CD14-positive monocyte (primary cell): ENCODE data around the gene FOXL2NB. TPM values are rescaled to one million over a fixed set of nuclear protein-coding genes. Genes with fewer than 3 reads are reported as not detected.

ENCODE experiments used
- DNase-seq, 3 donors: peaks; one replicate each; pipeline ENCODE4 v3.0.0-alpha.2; 2011 to 2022
- H2AFZ ChIP-seq: 2 replicates; pipeline ENCODE4 v1.6.0; 2012; ENCODE audit warnings: mild to moderate bottlenecking, low read depth, low read length, inconsistent platforms; ENCODE audit not compliant: insufficient read depth, poor library complexity, severe bottlenecking
- H3K27ac ChIP-seq, 2 donors: 1 replicate in 1 of 2; 2 replicates in 1 of 2; pipeline ENCODE4 v1.5.1; 2012 to 2013; ENCODE audit warnings: low read length in 2 of 2, control low read depth in 1 of 2, inconsistent platforms in 1 of 2, low read depth in 1 of 2, mild to moderate bottlenecking in 1 of 2
- H3K27me3 ChIP-seq, 2 donors: one replicate each; pipeline versions ENCODE4 v1.6.0 to v1.6.1; 2011 to 2013; ENCODE audit warnings: low read length in 2 of 2; ENCODE audit not compliant: control insufficient read depth in 2 of 2, insufficient read depth in 2 of 2
- H3K36me3 ChIP-seq, 2 donors: replicated peaks in 1 of 2; 1 replicate in 1 of 2; 2 replicates in 1 of 2; pipeline versions ENCODE4 v1.5.1 to v1.6.1; 2012 to 2013; ENCODE audit warnings: low read length in 2 of 2, control low read depth in 1 of 2, inconsistent platforms in 1 of 2, mild to moderate bottlenecking in 1 of 2; ENCODE audit not compliant: insufficient read depth in 2 of 2, control insufficient read depth in 1 of 2
- H3K4me1 ChIP-seq, 2 donors: 1 replicate in 1 of 2; 2 replicates in 1 of 2; pipeline versions ENCODE4 v1.5.1 to v1.6.1; 2012 to 2013; ENCODE audit warnings: low read length in 2 of 2, control low read depth in 1 of 2, inconsistent platforms in 1 of 2, mild to moderate bottlenecking in 1 of 2, moderate library complexity in 1 of 2; ENCODE audit not compliant: insufficient read depth in 2 of 2, control insufficient read depth in 1 of 2
- H3K4me2 ChIP-seq: replicated peaks from 2 replicates; pipeline ENCODE3; 2012; ENCODE audit warnings: low read length, moderate library complexity, mild to moderate bottlenecking; ENCODE audit not compliant: poor library complexity, severe bottlenecking; ENCODE audit errors: extremely low read depth
- H3K4me3 ChIP-seq, 3 experiments: fragments of 200-600 bp in 1 of 3; sonication (generic) in 1 of 3; replicated peaks in 1 of 3; 1 replicate in 2 of 3; 2 replicates in 1 of 3; pipeline ENCODE4 v1.5.1; 2011 to 2013; ENCODE audit warnings: low read length in 3 of 3, mild to moderate bottlenecking in 3 of 3, control low read depth in 2 of 3, low read depth in 2 of 3, inconsistent platforms in 1 of 3, moderate library complexity in 1 of 3
- H3K79me2 ChIP-seq: 2 replicates; pipeline ENCODE4 v1.6.0; 2012; ENCODE audit warnings: mild to moderate bottlenecking, control low read depth, inconsistent platforms, low read length, moderate library complexity; ENCODE audit not compliant: insufficient read depth
- H3K9ac ChIP-seq: 2 replicates; pipeline ENCODE4 v1.6.0; 2017; ENCODE audit warnings: low read length, mild to moderate bottlenecking; ENCODE audit not compliant: insufficient read depth, poor library complexity, severe bottlenecking
- H3K9me3 ChIP-seq, 2 donors: replicated peaks in 1 of 2; 1 replicate in 1 of 2; 2 replicates in 1 of 2; pipeline versions ENCODE4 v1.5.1 to v1.6.1; 2012 to 2013; ENCODE audit warnings: low read length in 2 of 2, control low read depth in 1 of 2; ENCODE audit not compliant: control insufficient read depth in 1 of 2, insufficient read depth in 1 of 2
- H4K20me1 ChIP-seq: 2 replicates; pipeline ENCODE4 v1.6.0; 2012; ENCODE audit warnings: mild to moderate bottlenecking, low read length, control low read depth, moderate library complexity; ENCODE audit not compliant: insufficient read depth
- H3K27ac Mint-ChIP-seq, 7 donors: one replicate each; pipeline ENCODE4 v1.8.0; 2020; ENCODE audit warnings: mild to moderate bottlenecking in 7 of 7, mixed read lengths in 7 of 7, moderate library complexity in 6 of 7, inconsistent platforms in 2 of 7
- H3K27me3 Mint-ChIP-seq, 3 donors: one replicate each; pipeline ENCODE4 v1.8.0; 2021 to 2022; ENCODE audit warnings: low read depth in 3 of 3, mild to moderate bottlenecking in 3 of 3, mixed read lengths in 3 of 3, moderate library complexity in 3 of 3, inconsistent platforms in 1 of 3
- H3K36me3 Mint-ChIP-seq, 2 donors: one replicate each; pipeline ENCODE4 v1.8.0; 2020; ENCODE audit warnings: mixed read lengths in 2 of 2, inconsistent platforms in 1 of 2, mild to moderate bottlenecking in 1 of 2
- H3K4me1 Mint-ChIP-seq: one replicate; pipeline ENCODE4 v1.8.0; 2020; ENCODE audit warnings: mild to moderate bottlenecking, mixed read lengths
- H3K4me3 Mint-ChIP-seq, 2 donors: one replicate each; pipeline ENCODE4 v1.8.0; 2020; ENCODE audit warnings: mild to moderate bottlenecking in 2 of 2, mixed read lengths in 2 of 2, moderate library complexity in 1 of 2
- H3K9me3 Mint-ChIP-seq, 7 donors: one replicate each; pipeline ENCODE4 v1.8.0; 2020 to 2022; ENCODE audit warnings: mixed read lengths in 7 of 7, mild to moderate bottlenecking in 6 of 7, moderate library complexity in 6 of 7, inconsistent platforms in 2 of 7
- WGBS: methylation state at CpG from one replicate; pipeline ENCODE4 v1.1.5; 2013; ENCODE audit warnings: missing lambda C conversion rate; ENCODE audit not compliant: insufficient coverage; 5-methylcytosine and 5-hydroxymethylcytosine counted together
- intact Hi-C, 2 donors: fragments of 100-400 bp; cut with micrococcal nuclease; formaldehyde crosslinking; loops; one replicate each; pipeline versions ENCODE4 v1.15.0 to v1.15.1; 2023
- polyA plus RNA-seq, 3 donors: library from polyadenylated mRNA; depleted of rRNA in 1 of 3; unstranded in 2 of 3; stranded (reverse) in 1 of 3; fragments of 300-500 nt in 2 of 3; fragments of >200 nt in 1 of 3; fragmentation: Illumina TruSeq in 2 of 3; gene quantifications; 1 replicate in 2 of 3; 2 replicates in 1 of 3; pipeline ENCODE4 v1.2.3, GENCODE V29; 2012 to 2021
- TF ChIP-seq, protein P1 (sequence below): fragments of 200-600 bp; IDR thresholded peaks from one replicate; pipeline ENCODE4 v1.8.0; 2022; ENCODE audit warnings: antibody characterized with exemption, mild to moderate bottlenecking

Gene FOXL2NB
- polyA plus RNA-seq, 3 donors: not detected

- H3K27ac ChIP-seq: no peak overlapping the region
- H4K20me1 ChIP-seq: no peaks in the 10 kb centered on the region
- peak in 1 of 3 donors; percentile 39 for DNase-seq
- 23% methylated on average over 5 of the region's 7 CpGs for WGBS
- Mint-ChIP-seq H3K36me3 (peaks cover 15 to 24% of the 10 kb centered on the region in 2 donors), H3K27ac (no peak overlapping the region), H3K4me1 (peaks cover 57% of the 10 kb centered on the region), H3K9me3 (peaks cover 0 to 54% (median 30%) of the 10 kb centered on the region in 7 donors), H3K27me3 (peaks cover 92 to 99% (median 95%) of the 10 kb centered on the region in 3 donors), H3K4me3 (peak overlapping the region in 1 of 2 donors; percentile 97)
- no peak overlapping the region for H3K4me2 ChIP-seq
- TF ChIP-seq, protein P1, sequence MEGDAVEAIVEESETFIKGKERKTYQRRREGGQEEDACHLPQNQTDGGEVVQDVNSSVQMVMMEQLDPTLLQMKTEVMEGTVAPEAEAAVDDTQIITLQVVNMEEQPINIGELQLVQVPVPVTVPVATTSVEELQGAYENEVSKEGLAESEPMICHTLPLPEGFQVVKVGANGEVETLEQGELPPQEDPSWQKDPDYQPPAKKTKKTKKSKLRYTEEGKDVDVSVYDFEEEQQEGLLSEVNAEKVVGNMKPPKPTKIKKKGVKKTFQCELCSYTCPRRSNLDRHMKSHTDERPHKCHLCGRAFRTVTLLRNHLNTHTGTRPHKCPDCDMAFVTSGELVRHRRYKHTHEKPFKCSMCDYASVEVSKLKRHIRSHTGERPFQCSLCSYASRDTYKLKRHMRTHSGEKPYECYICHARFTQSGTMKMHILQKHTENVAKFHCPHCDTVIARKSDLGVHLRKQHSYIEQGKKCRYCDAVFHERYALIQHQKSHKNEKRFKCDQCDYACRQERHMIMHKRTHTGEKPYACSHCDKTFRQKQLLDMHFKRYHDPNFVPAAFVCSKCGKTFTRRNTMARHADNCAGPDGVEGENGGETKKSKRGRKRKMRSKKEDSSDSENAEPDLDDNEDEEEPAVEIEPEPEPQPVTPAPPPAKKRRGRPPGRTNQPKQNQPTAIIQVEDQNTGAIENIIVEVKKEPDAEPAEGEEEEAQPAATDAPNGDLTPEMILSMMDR: peak; percentile 48
- H3K9me3 ChIP-seq: peaks cover 13 to 62% of the 10 kb centered on the region in 2 donors
- intact Hi-C loops: loop anchor here in 1 of 2 donors (5.0 kb wide), 1 partner anchor 386 kb away; no protein-coding TSS in a partner anchor
- no peaks in the 10 kb centered on the region for H3K36me3 ChIP-seq
- H3K27me3 ChIP-seq: peaks cover 93 to 94% of the 10 kb centered on the region in 2 donors
- H2AFZ ChIP-seq: no peak overlapping the region
- no peak overlapping the region for H3K9ac ChIP-seq
- H3K4me3 ChIP-seq: no peak overlapping the region
- H3K79me2 ChIP-seq: no peaks in the 10 kb centered on the region
- H3K4me1 ChIP-seq: peaks cover 51 to 62% of the 10 kb centered on the region in 2 donors
Observed at GRCh38 chr3:138941259-138941885, 5.6 kb upstream of the FOXL2NB start.

- Histone ChIP-seq H3K36me3 (no peaks in the 10 kb centered on the region), H3K4me2 (no peak overlapping the region), H3K9me3 (peaks cover 5 to 53% of the 10 kb centered on the region in 2 donors), H3K27ac (no peak overlapping the region), H4K20me1 (no peaks in the 10 kb centered on the region), H3K27me3 (peaks cover 90 to 94% of the 10 kb centered on the region in 2 donors), H3K4me3 (no peak overlapping the region), H3K4me1 (peaks cover 51 to 62% of the 10 kb centered on the region in 2 donors), H3K9ac (no peak overlapping the region), H3K79me2 (no peaks in the 10 kb centered on the region), H2AFZ (no peak overlapping the region)
- intact Hi-C loops: loop anchor here in 1 of 2 donors (5.0 kb wide), 1 partner anchor 385 kb away; no protein-coding TSS in a partner anchor
- WGBS: 76% methylated on average over 4 of the region's 4 CpGs
- Mint-ChIP-seq H3K27me3 (peaks cover 91 to 99% (median 94%) of the 10 kb centered on the region in 3 donors), H3K36me3 (peaks cover 15 to 22% of the 10 kb centered on the region in 2 donors), H3K9me3 (peaks cover 0 to 51% (median 30%) of the 10 kb centered on the region in 7 donors), H3K4me3 (peak overlapping the region in 1 of 2 donors; percentile 97), H3K27ac (no peak overlapping the region), H3K4me1 (peaks cover 55% of the 10 kb centered on the region)
- DNase-seq: no peak
- TF ChIP-seq, protein P1: no peak
Observed at GRCh38 chr3:138942271-138942670, 4.7 kb upstream of the FOXL2NB start.
